Measurements from ENCODE around the gene CSAG3.
"Not testable (repeated sequence)": the region's sequence is repeated elsewhere in the genome, so short reads cannot be mapped to it uniquely, and the experiment has no call there.

- not testable (repeated sequence) for TF ChIP-seq CTCF, POLR2A (IDR thresholded peaks at IDR 0.05)
Observed at GRCh38 chrX:152713815-152714787, 44.9 kb upstream of the CSAG3 start, which contains the start of gene MAGEA2B.

Measured in gastroesophageal sphincter (tissue), 3 donors.